Measurements from ENCODE around the gene PATL1. TPM values are rescaled to one million over a fixed set of nuclear protein-coding genes. Genes with fewer than 3 reads are reported as not detected.

Gene PATL1
- total and polyA plus RNA-seq, 5 donors, result 11.7 to 30.2 (median 22.6) TPM

DNA sequence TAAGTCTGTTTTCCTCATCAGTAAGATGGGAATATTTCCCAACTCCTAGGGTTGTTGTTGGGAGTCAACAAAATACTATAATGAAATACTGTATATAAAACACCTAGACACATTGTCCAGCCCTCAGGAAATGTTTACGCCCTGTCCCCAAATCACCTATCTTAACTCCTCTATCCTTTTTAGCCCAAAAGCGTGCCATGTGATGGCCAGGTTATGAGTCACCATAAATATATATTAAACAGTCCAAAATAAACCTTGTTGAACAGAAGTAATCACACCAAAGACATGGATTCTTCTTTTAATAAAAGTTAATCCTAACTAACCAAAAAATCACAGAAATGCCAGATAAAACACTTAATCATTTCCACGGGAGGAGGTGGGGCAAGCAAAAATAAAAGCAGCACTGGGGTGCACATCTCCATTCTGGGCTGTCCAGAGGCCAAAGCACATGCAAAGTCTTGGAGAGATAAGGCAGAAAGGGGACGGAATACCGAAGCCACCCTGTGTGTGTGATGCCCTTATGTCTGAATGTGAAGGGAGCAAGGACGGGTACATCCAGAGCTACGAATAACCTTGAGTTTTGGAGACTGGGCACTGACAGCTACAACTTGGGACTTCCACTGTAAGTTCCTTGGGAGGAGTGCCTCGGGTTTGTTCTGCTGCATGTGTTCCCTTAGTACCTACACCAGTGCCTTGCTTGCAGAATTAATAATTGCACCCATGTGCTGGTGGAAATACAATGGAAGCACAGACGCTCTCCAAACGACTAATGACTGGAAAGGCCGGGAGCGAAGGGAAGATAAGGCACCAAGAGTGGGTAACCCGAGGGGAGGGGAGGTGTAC, 54.3 kb downstream of the PATL1 start:
- intact Hi-C loops (cut with DNase I), result loop anchor here in 2 of 4 donors (10.0 kb wide), 2 partner anchors 50 to 60 kb away; no protein-coding TSS in a partner anchor
- 8% methylated on average over 13 of the region's 13 CpGs for WGBS
- Histone ChIP-seq H3K27ac (ENCODE audit: low read length) (peak overlapping the region; percentile 91), H3K27me3 (ENCODE audit: control insufficient read depth, insufficient read depth) (no peaks in the 10 kb centered on the region), H3K4me3 (ENCODE audit: low read length) (peak overlapping the region; percentile 81), H3K9me3 (ENCODE audit: control insufficient read depth, low read length) (no peaks in the 10 kb centered on the region), H3K4me1 (ENCODE audit: control insufficient read depth, insufficient read depth, low read length) (peaks cover 7% of the 10 kb centered on the region)
- no peak for DNase-seq
- ATAC-seq, result no peak

- intact Hi-C loops (cut with DNase I), result loop anchor here in 2 of 4 donors (10.0 kb wide), 2 partner anchors 47 to 57 kb away; no protein-coding TSS in a partner anchor
- no peaks in the 10 kb centered on the region for H3K9me3 ChIP-seq (ENCODE audit: control insufficient read depth, low read length)
- peak overlapping the region; percentile 7 for H3K4me3 ChIP-seq (ENCODE audit: low read length)
- no peaks in the 10 kb centered on the region for H3K27me3 ChIP-seq (ENCODE audit: control insufficient read depth, insufficient read depth)
- ATAC-seq (no peak), DNase-seq (no peak)
- WGBS, result 45% methylated on average over 6 of the region's 6 CpGs
- H3K4me1 ChIP-seq (ENCODE audit: control insufficient read depth, insufficient read depth, low read length), result peaks cover 13% of the 10 kb centered on the region
- H3K27ac ChIP-seq (ENCODE audit: low read length), result peak overlapping the region; percentile 94
Observed at GRCh38 chr11:59611570-59612565, 57.0 kb downstream of the PATL1 start.

GRCh38 chr11:59610289-59610688, 58.5 kb downstream of the PATL1 start:
- H3K9me3 ChIP-seq (ENCODE audit: control insufficient read depth, low read length), result no peaks in the 10 kb centered on the region
- intact Hi-C loops (cut with DNase I), result loop anchor here in 2 of 4 donors (10.0 kb wide), 2 partner anchors 45 to 55 kb away; no protein-coding TSS in a partner anchor
- DNase-seq, result peak in 1 of 3 donors; percentile 46
- 94% methylated on average over 7 of the region's 7 CpGs for WGBS
- H3K4me3 ChIP-seq (ENCODE audit: low read length), result no peak overlapping the region
- peaks cover 13% of the 10 kb centered on the region for H3K4me1 ChIP-seq (ENCODE audit: control insufficient read depth, insufficient read depth, low read length)
- ATAC-seq, result no peak
- H3K27me3 ChIP-seq (ENCODE audit: control insufficient read depth, insufficient read depth), result no peaks in the 10 kb centered on the region
- no peak overlapping the region for H3K27ac ChIP-seq (ENCODE audit: low read length)

GRCh38 chr11:59607703-59608454, 61.0 kb downstream of the PATL1 start:
- no peak for ATAC-seq
- H3K4me1 ChIP-seq (ENCODE audit: control insufficient read depth, insufficient read depth, low read length), result peaks cover 10% of the 10 kb centered on the region
- H3K27ac ChIP-seq (ENCODE audit: low read length), result no peak overlapping the region

DNA sequence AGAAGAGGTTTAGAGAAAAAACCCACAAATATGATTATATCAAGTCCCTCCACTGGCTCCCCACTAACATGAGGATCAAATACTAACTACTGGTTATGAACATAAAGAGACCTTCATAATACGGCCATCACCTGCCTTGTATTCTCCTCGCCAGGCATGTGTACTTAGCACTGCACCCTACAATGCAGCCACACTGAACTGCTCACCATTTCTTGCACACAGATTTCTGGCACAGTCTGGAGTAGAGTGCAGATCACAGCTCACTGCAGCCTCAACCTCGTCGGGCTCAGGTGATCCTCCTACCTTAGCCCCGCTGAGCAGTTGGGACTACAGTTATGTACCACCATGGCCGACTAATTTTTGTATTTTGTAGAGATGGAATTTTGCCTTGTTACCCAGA, 66.4 kb downstream of the PATL1 start:
- H3K9me3 ChIP-seq (ENCODE audit: control insufficient read depth, low read length), result no peaks in the 10 kb centered on the region
- no peak overlapping the region for H3K27ac ChIP-seq (ENCODE audit: low read length)
- H3K27me3 ChIP-seq (ENCODE audit: control insufficient read depth, insufficient read depth), result no peaks in the 10 kb centered on the region
- DNase-seq (no peak), ATAC-seq (no peak)
- intact Hi-C loops (cut with DNase I), result no loop called here
- 96% methylated on average over 6 of the region's 6 CpGs for WGBS
- no peak overlapping the region for H3K4me3 ChIP-seq (ENCODE audit: low read length)
- H3K4me1 ChIP-seq (ENCODE audit: control insufficient read depth, insufficient read depth, low read length), result no peaks in the 10 kb centered on the region

More at GRCh38 chr11:59607703-59608454, 61.0 kb downstream of the PATL1 start:
- Histone ChIP-seq H3K27me3 (ENCODE audit: control insufficient read depth, insufficient read depth) (no peaks in the 10 kb centered on the region), H3K9me3 (ENCODE audit: control insufficient read depth, low read length) (no peaks in the 10 kb centered on the region), H3K4me3 (ENCODE audit: low read length) (no peak overlapping the region)
- DNase-seq, result no peak
- WGBS, result 93% methylated on average over 6 of the region's 6 CpGs
- intact Hi-C loops (cut with DNase I), result no loop called here

GRCh38 chr11:59601788-59602187, 67.0 kb downstream of the PATL1 start:
- no peak for ATAC-seq
- Histone ChIP-seq H3K9me3 (ENCODE audit: control insufficient read depth, low read length) (no peaks in the 10 kb centered on the region), H3K27me3 (ENCODE audit: control insufficient read depth, insufficient read depth) (no peaks in the 10 kb centered on the region), H3K4me1 (ENCODE audit: control insufficient read depth, insufficient read depth, low read length) (no peaks in the 10 kb centered on the region), H3K27ac (ENCODE audit: low read length) (no peak overlapping the region), H3K4me3 (ENCODE audit: low read length) (no peak overlapping the region)
- no peak for DNase-seq
- WGBS, result 86% methylated on average over 4 of the region's 4 CpGs
- intact Hi-C loops (cut with DNase I), result no loop called here

DNA sequence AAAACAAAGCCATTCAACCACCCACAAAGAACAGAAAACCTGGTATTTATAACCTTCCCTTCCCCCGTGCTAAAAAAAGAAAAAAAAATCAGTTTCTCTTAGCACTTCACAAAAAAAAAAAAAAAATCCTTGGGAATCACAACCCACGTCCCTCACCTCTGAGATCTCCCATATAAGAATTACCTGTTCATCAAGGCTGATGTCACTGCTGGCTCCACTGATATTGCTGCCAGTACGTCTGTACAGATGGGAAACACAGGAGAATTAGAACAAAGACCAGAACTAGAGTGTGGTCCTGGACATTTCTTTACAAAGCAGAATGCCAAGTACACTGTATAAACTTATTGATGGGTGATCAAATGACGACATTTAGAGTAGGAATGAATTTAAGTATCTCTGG, 68.2 kb downstream of the PATL1 start:
- H3K27ac ChIP-seq (ENCODE audit: low read length), result no peak overlapping the region
- 83% methylated on average over 4 of the region's 4 CpGs for WGBS
- no peaks in the 10 kb centered on the region for H3K9me3 ChIP-seq (ENCODE audit: control insufficient read depth, low read length)
- no peak overlapping the region for H3K4me3 ChIP-seq (ENCODE audit: low read length)
- intact Hi-C loops (cut with DNase I), result no loop called here
- no peaks in the 10 kb centered on the region for H3K27me3 ChIP-seq (ENCODE audit: control insufficient read depth, insufficient read depth)
- no peak for ATAC-seq
- no peak for DNase-seq
- no peaks in the 10 kb centered on the region for H3K4me1 ChIP-seq (ENCODE audit: control insufficient read depth, insufficient read depth, low read length)

DNA sequence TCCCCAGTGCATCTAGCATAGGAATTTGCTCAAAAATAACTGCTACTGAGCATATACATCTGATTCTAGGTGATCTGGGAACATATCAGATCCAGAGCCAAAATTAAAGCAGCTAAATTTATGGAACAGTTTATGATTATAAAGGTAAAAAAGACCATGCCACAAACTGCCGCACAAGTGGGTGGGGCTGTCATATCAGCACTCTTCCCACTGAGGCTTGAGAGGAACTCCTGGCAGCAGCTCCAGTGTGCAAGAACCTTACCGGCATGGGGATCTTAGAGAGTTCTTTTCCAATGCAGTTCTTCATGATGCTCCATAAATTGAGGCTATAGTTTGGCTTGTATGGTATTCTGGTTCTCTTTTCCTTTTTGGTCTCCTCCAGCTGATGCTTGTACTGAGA, 68.6 kb downstream of the PATL1 start:
- 70% methylated on average over 2 of the region's 2 CpGs for WGBS
- H3K9me3 ChIP-seq (ENCODE audit: control insufficient read depth, low read length), result no peaks in the 10 kb centered on the region
- no peak for DNase-seq
- no peak overlapping the region for H3K27ac ChIP-seq (ENCODE audit: low read length)
- no peak overlapping the region for H3K4me3 ChIP-seq (ENCODE audit: low read length)
- ATAC-seq, result no peak
- intact Hi-C loops (cut with DNase I), result no loop called here
- H3K4me1 ChIP-seq (ENCODE audit: control insufficient read depth, insufficient read depth, low read length), result no peaks in the 10 kb centered on the region
- no peaks in the 10 kb centered on the region for H3K27me3 ChIP-seq (ENCODE audit: control insufficient read depth, insufficient read depth)

GRCh38 chr11:59598961-59599360, 69.9 kb downstream of the PATL1 start:
- intact Hi-C loops (cut with DNase I), result loop anchor here in 1 of 4 donors (10.0 kb wide), 1 partner anchor 46 kb away; no protein-coding TSS in a partner anchor
- WGBS, result 71% methylated on average over 1 of the region's 1 CpG
- H3K4me3 ChIP-seq (ENCODE audit: low read length), result no peak overlapping the region
- H3K4me1 ChIP-seq (ENCODE audit: control insufficient read depth, insufficient read depth, low read length), result no peaks in the 10 kb centered on the region
- no peaks in the 10 kb centered on the region for H3K9me3 ChIP-seq (ENCODE audit: control insufficient read depth, low read length)
- DNase-seq (no peak), ATAC-seq (no peak)
- no peaks in the 10 kb centered on the region for H3K27me3 ChIP-seq (ENCODE audit: control insufficient read depth, insufficient read depth)
- H3K27ac ChIP-seq (ENCODE audit: low read length), result no peak overlapping the region

Data from right cardiac atrium (tissue), 5 donors.